Left lung (tissue), 10 donors: ENCODE measurements around the gene SGMS2. TPM values are rescaled to one million over a fixed set of nuclear protein-coding genes. Genes with fewer than 3 reads are reported as not detected.
A peak's percentile ranks its signal among the peaks of the same experiment; 100 is the strongest.

Experiments
- ATAC-seq: fragments of 200-7000 bp; cut with Tn5 transposase; one replicate; pipeline ENCODE4 v1.9.1; 2020; ENCODE audit warnings: moderate library complexity
- DNase-seq, 4 donors: peaks; one replicate each; pipeline ENCODE4 v3.0.0-alpha.2; 2013 to 2020
- H3K27ac ChIP-seq, 2 donors: fragments of 200-600 bp; sonication (generic) in 1 of 2; one replicate each; pipeline versions ENCODE4 v1.5.0 to v1.8.0; 2020 to 2021
- H3K27me3 ChIP-seq, 2 donors: fragments of 200-600 bp; sonication (generic) in 1 of 2; one replicate each; pipeline versions ENCODE4 v1.5.0 to v1.8.0; 2020 to 2021
- H3K36me3 ChIP-seq, 2 donors: fragments of 200-600 bp; sonication (generic) in 1 of 2; one replicate each; pipeline versions ENCODE4 v1.5.0 to v1.8.0; 2020 to 2021
- H3K4me1 ChIP-seq, 2 donors: fragments of 200-600 bp; one replicate each; pipeline ENCODE4 v1.8.0; 2021
- H3K4me3 ChIP-seq, 2 donors: fragments of 200-600 bp; sonication (generic) in 1 of 2; one replicate each; pipeline versions ENCODE4 v1.5.0 to v1.8.0; 2020 to 2021; ENCODE audit warnings: mild to moderate bottlenecking in 1 of 2
- H3K9me3 ChIP-seq, 2 donors: fragments of 200-600 bp; sonication (generic) in 1 of 2; one replicate each; pipeline versions ENCODE4 v1.5.0 to v1.8.0; 2020 to 2021
- intact Hi-C, 2 donors: fragments of 100-400 bp; cut with DNase I; formaldehyde crosslinking; loops; one replicate each; pipeline versions ENCODE4 v1.11.2 to v1.14.2; 2022
- polyA plus RNA-seq, 6 donors: library from polyadenylated mRNA; unstranded; fragments of 120-200 nt; gene quantifications; one replicate each; pipeline ENCODE4 v1.2.1, GENCODE V29; 2013; ENCODE audit not compliant: insufficient read length in 6 of 6
- total RNA-seq, 2 donors: library from RNA; stranded (reverse); fragmentation: NEBNext Ultra II Directional; extraction: Animal tissue kit (Norgen Biotek cat#: 25700); gene quantifications; one replicate each; pipeline ENCODE4 v1.2.1, GENCODE V29; 2021
- TF ChIP-seq, protein P1 (sequence below), 2 donors: fragments of 200-600 bp; sonication (generic) in 1 of 2; IDR thresholded peaks; one replicate each; pipeline versions ENCODE4 v1.5.0 to v1.8.0; 2021; ENCODE audit warnings: antibody characterized with exemption in 2 of 2
- donor health status: DM: no; HTN: yes; CAD: no.
- donor health status: DM: no; HTN: no; CAD: no.

SGMS2 gene
- total and polyA plus RNA-seq, 8 donors = 11.7 to 106 (median 17.1) TPM

DNA sequence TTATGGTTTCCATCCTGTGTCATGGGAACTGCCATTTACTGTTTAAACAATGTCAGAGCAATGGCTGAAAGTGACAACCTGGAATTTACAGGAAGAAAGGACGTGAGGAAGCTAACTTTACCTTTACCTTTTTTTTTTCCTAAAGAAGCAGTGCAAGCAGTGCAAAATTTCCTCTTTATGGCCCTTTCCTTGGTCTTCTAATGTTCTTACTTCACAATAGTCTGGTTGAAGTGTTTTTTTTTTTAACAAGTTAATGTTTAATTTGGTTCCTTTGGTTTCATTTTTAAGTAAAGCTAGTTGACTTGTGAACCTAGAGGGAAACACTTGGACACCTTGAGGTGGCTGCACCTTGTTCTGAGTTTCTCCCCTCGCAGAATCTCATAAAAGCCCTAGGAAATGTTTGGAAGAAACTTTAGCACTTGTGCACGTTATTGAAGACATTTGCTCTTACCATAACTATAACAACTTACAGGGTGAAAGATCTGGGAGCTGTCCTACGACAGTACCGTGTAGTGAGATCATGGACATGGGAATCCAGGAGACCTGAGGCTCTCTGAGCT is 1.8 kb downstream of the SGMS2 start:
- peaks cover 6 to 60% of the 10 kb centered on the region in 2 donors for H3K4me1 ChIP-seq
- ATAC-seq = peak; percentile 21
- H3K9me3 ChIP-seq = no peaks in the 10 kb centered on the region
- peak overlapping the region; percentile 94 to 96 for H3K27ac ChIP-seq
- intact Hi-C loops = no loop called here
- H3K36me3 ChIP-seq = no peaks in the 10 kb centered on the region
- TF ChIP-seq, protein P1, sequence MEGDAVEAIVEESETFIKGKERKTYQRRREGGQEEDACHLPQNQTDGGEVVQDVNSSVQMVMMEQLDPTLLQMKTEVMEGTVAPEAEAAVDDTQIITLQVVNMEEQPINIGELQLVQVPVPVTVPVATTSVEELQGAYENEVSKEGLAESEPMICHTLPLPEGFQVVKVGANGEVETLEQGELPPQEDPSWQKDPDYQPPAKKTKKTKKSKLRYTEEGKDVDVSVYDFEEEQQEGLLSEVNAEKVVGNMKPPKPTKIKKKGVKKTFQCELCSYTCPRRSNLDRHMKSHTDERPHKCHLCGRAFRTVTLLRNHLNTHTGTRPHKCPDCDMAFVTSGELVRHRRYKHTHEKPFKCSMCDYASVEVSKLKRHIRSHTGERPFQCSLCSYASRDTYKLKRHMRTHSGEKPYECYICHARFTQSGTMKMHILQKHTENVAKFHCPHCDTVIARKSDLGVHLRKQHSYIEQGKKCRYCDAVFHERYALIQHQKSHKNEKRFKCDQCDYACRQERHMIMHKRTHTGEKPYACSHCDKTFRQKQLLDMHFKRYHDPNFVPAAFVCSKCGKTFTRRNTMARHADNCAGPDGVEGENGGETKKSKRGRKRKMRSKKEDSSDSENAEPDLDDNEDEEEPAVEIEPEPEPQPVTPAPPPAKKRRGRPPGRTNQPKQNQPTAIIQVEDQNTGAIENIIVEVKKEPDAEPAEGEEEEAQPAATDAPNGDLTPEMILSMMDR (IDR thresholded peaks at IDR 0.05) = no peak
- H3K4me3 ChIP-seq = peak overlapping the region; percentile 74 to 78
- DNase-seq = peak in 2 of 4 donors; percentile 23 to 33
- no peaks in the 10 kb centered on the region for H3K27me3 ChIP-seq

DNA sequence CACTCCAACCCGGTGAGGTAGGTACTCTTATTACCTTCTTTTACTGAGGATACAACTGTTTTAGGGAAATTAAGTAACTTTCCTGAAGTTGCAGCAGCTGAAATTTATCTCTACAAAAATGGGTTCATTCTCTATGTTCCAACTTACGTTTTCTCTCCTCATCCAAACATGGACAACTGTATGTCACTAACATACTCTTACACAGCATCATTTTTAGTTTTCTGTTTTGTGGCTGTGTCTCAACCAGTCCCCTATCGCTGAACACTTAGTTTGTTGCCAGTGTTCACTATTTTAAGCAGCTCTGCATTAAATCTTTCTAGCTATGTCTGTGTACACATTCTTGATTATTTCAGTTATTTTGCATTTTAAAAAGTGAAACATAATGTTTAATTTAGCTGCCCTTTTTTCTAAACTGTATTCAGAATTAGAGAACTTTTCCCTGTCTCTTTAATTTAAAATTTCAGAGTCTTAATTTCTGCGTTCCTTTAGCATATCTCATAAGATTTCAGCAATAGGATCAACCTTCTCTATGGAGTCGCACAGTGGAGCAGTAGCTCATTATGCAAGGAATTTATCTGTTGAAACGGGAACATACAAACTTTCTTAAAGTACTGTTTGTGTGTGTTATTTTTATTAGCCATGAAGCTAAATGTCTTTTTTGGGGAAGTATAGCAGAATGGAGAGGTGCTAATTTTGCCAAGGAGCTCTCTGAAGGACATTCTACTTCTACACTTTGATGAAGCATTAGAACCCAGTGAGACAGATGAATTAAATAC is 3.8 kb downstream of the SGMS2 start:
- no peaks in the 10 kb centered on the region for H3K27me3 ChIP-seq
- peak overlapping the region in 1 of 2 donors; percentile 2 for H3K4me3 ChIP-seq
- TF ChIP-seq, protein P1 (IDR thresholded peaks at IDR 0.05) = no peak
- H3K4me1 ChIP-seq = peaks cover 6 to 67% of the 10 kb centered on the region in 2 donors
- no peaks in the 10 kb centered on the region for H3K36me3 ChIP-seq
- DNase-seq = no peak
- ATAC-seq = no peak
- H3K27ac ChIP-seq = peak overlapping the region; percentile 65 to 96
- intact Hi-C loops = no loop called here
- H3K9me3 ChIP-seq = no peaks in the 10 kb centered on the region

DNA sequence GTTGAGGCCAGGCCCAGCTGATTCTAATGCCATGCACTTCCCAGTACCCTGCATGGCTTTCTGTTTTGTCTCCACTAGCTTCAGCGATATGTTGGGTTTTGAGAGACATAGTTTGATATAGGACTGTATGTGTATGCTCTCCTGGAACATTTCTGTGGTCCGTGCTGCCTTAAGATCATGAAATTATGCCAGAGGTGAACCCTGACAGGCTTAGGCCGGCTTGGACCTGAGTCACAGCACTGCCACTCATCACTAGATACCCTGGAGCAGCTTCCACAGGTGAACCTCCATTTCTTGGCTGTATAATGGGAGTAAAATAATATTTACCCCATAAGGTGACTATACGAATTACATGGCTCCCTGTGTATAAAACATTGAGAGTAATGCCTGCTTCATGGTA is 6.4 kb downstream of the SGMS2 start:
- DNase-seq (no peak), ATAC-seq (no peak)
- Histone ChIP-seq H3K4me3 (no peak overlapping the region), H3K4me1 (peaks cover 6 to 75% of the 10 kb centered on the region in 2 donors), H3K27me3 (no peaks in the 10 kb centered on the region), H3K27ac (peak overlapping the region; percentile 30 to 41), H3K36me3 (no peaks in the 10 kb centered on the region), H3K9me3 (no peaks in the 10 kb centered on the region)
- TF ChIP-seq, protein P1 (IDR thresholded peaks at IDR 0.05) = no peak
- intact Hi-C loops = no loop called here

DNA sequence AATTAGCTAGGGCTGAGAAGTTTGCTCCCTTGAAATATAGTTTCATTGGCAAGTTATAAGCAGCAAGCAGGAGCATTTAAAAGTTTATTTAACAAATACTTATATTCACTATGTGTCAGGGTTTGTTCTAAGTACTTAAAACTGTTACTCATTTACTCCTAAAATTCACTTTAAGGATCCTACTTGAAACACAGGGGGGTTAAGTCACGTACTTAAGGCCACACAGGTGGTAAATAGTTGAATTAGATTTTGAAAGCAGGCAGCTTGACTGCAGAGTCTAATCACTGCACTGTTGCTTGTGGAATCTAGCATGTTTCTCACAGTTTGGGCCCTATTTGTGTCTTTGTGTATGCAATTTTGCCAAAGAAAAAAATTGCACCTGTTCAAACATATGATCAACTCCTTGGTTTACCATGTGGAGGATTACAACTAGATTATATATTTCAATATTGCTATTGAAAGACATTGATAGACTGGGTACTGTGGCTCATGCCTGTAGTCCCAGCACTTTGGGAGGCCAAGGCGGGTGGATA is 7.6 kb downstream of the SGMS2 start:
- intact Hi-C loops = no loop called here
- Histone ChIP-seq H3K4me1 (peaks cover 6 to 73% of the 10 kb centered on the region in 2 donors), H3K27me3 (no peaks in the 10 kb centered on the region), H3K27ac (peak overlapping the region; percentile 30 to 41), H3K4me3 (no peak overlapping the region), H3K9me3 (no peaks in the 10 kb centered on the region), H3K36me3 (no peaks in the 10 kb centered on the region)
- ATAC-seq (peak; percentile 71), DNase-seq (no peak)
- TF ChIP-seq, protein P1 (IDR thresholded peaks at IDR 0.05) = no peak

DNA sequence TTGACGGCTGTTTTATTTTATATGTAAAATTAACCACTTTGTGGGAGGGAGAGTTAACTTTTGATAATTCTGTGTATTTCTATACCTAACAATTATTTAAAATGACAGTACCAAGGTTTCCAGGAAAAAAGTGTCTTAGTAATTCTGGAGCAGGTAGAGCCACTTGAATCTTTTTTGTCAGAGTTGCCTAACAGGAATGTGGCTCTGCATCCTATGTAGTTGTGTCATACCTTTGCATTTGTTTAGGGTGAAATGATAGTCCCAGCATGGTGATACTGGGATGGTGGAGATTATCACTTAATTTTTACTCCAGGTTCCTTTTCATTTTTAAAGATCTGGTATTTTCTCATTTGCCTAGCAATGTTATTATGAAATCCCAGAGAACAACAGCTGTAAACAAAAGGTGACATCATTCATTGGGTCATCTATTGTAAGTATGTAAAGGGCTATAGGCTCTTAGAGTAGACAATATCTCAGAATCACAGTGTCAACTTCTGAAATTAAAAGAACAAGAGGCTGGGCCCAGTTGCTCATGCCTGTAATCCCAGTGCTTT is 9.6 kb downstream of the SGMS2 start:
- intact Hi-C loops = no loop called here
- H3K4me1 ChIP-seq = peaks cover 10 to 73% of the 10 kb centered on the region in 2 donors
- H3K36me3 ChIP-seq = no peaks in the 10 kb centered on the region
- no peaks in the 10 kb centered on the region for H3K9me3 ChIP-seq
- DNase-seq (no peak), ATAC-seq (no peak)
- H3K27ac ChIP-seq = peak overlapping the region in 1 of 2 donors; percentile 23
- H3K27me3 ChIP-seq = no peaks in the 10 kb centered on the region
- no peak overlapping the region for H3K4me3 ChIP-seq
- TF ChIP-seq, protein P1 (IDR thresholded peaks at IDR 0.05) = no peak
